GM23338 (cell line): ENCODE results near the gene RGL2.

Experiments
- CREB1 ChIP-seq: fragments of 250-450 bp; sonication (Bioruptor Pico); IDR thresholded peaks from 2 replicates; pipeline ENCODE4 v1.5.0; 2020; ENCODE audit warnings: low read depth, mild to moderate bottlenecking, moderate library complexity
- EZH2 ChIP-seq: fragments of 200-600 bp; sonication (generic); IDR thresholded peaks from one replicate; pipeline ENCODE4 v1.8.0; 2017; ENCODE audit warnings: antibody characterized with exemption, mild to moderate bottlenecking, low read depth; ENCODE audit not compliant: unreplicated experiment
- EZH2phosphoT487 ChIP-seq: fragments of 200-600 bp; sonication (generic); IDR thresholded peaks from one replicate; pipeline ENCODE4 v1.8.1; 2018; ENCODE audit warnings: antibody characterized with exemption; ENCODE audit not compliant: unreplicated experiment
- POLR2AphosphoS5 ChIP-seq: IDR thresholded peaks from 2 replicates; pipeline ENCODE4 v1.6.1; 2016; ENCODE audit warnings: antibody characterized with exemption, low read depth
- ZNF114 ChIP-seq: fragments of 250-450 bp; sonication (Bioruptor Pico); IDR thresholded peaks from 2 replicates; pipeline ENCODE4 v1.5.0; 2020; ENCODE audit warnings: mild to moderate bottlenecking, moderate library complexity
- ZNF331 ChIP-seq: fragments of 250-450 bp; sonication (Bioruptor Pico); IDR thresholded peaks from 2 replicates; pipeline ENCODE4 v1.5.0; 2020; ENCODE audit warnings: low read depth, mild to moderate bottlenecking, moderate library complexity
- TF ChIP-seq, protein P1 (sequence below), 2 experiments: fragments of 200-600 bp in 1 of 2; sonication (generic) in 1 of 2; conservative IDR thresholded peaks; 2 replicates each; pipeline versions ENCODE4 v1.5.1 to v1.6.1; 2016 to 2017; ENCODE audit warnings: antibody characterized with exemption in 2 of 2, low read depth in 2 of 2, mild to moderate bottlenecking in 2 of 2, moderate library complexity in 1 of 2
- TF ChIP-seq, protein P2 (sequence below): IDR thresholded peaks from one replicate; pipeline ENCODE4 v1.6.1; 2018; ENCODE audit warnings: antibody characterized with exemption; ENCODE audit not compliant: unreplicated experiment
- TF ChIP-seq, protein P3 (sequence below): IDR thresholded peaks from 2 replicates; pipeline ENCODE4 v1.6.1; 2016; ENCODE audit warnings: antibody characterized with exemption

DNA sequence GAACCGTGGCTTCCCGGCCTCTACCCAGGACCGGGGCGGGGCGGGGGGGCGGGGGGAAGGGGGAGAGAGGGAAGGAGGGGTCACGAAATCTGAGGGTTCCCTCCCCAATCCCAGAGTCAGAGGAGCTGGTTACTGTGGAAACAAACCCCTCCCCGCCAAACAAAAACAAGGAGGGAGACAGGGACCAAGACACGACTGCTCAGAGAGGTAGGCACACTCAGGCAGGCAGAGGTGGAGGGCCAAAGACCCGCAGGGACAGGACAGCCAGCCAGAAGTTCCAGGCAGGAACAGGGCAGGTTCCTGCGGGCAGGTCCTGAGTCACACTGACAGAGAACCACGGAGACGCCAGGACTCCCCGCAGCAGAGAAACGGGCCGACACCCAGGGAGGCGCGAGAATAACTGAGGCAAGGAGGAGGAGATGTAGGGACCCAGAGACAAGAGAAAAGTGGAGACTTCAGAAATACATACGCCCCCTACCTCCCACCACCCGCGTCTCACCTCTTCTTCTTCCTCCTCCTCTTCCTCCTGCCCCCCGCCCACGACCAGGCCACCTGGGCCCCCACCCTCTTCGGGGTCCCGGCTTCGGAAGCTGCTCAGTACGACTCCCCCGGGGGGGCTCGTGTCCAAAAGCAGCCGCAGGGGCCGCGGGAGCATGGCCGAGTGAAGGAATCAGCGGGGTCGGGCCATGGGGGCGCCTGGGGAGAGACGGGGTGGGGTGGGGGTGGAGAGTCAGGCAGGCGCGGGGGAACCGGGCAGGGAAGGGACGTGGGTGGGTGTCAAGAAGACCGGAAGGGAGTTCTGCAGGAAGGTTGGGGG, 578 bp downstream of the RGL2 start:
- TF ChIP-seq, protein P1, sequence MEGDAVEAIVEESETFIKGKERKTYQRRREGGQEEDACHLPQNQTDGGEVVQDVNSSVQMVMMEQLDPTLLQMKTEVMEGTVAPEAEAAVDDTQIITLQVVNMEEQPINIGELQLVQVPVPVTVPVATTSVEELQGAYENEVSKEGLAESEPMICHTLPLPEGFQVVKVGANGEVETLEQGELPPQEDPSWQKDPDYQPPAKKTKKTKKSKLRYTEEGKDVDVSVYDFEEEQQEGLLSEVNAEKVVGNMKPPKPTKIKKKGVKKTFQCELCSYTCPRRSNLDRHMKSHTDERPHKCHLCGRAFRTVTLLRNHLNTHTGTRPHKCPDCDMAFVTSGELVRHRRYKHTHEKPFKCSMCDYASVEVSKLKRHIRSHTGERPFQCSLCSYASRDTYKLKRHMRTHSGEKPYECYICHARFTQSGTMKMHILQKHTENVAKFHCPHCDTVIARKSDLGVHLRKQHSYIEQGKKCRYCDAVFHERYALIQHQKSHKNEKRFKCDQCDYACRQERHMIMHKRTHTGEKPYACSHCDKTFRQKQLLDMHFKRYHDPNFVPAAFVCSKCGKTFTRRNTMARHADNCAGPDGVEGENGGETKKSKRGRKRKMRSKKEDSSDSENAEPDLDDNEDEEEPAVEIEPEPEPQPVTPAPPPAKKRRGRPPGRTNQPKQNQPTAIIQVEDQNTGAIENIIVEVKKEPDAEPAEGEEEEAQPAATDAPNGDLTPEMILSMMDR (conservative IDR thresholded peaks at IDR 0.05; ENCODE audit: low read depth in 2 of 2): peak; percentile 7 to 25; a peak in 2 of 4 replicates
- TF ChIP-seq, protein P2, sequence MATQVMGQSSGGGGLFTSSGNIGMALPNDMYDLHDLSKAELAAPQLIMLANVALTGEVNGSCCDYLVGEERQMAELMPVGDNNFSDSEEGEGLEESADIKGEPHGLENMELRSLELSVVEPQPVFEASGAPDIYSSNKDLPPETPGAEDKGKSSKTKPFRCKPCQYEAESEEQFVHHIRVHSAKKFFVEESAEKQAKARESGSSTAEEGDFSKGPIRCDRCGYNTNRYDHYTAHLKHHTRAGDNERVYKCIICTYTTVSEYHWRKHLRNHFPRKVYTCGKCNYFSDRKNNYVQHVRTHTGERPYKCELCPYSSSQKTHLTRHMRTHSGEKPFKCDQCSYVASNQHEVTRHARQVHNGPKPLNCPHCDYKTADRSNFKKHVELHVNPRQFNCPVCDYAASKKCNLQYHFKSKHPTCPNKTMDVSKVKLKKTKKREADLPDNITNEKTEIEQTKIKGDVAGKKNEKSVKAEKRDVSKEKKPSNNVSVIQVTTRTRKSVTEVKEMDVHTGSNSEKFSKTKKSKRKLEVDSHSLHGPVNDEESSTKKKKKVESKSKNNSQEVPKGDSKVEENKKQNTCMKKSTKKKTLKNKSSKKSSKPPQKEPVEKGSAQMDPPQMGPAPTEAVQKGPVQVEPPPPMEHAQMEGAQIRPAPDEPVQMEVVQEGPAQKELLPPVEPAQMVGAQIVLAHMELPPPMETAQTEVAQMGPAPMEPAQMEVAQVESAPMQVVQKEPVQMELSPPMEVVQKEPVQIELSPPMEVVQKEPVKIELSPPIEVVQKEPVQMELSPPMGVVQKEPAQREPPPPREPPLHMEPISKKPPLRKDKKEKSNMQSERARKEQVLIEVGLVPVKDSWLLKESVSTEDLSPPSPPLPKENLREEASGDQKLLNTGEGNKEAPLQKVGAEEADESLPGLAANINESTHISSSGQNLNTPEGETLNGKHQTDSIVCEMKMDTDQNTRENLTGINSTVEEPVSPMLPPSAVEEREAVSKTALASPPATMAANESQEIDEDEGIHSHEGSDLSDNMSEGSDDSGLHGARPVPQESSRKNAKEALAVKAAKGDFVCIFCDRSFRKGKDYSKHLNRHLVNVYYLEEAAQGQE: no peak
- no peak for TF ChIP-seq EZH2phosphoT487
- TF ChIP-seq EZH2: no peak
- no peak for TF ChIP-seq ZNF331 (CRISPR knock-in tag)
- no peak for TF ChIP-seq ZNF114
- no peak for TF ChIP-seq POLR2AphosphoS5
- TF ChIP-seq, protein P3, sequence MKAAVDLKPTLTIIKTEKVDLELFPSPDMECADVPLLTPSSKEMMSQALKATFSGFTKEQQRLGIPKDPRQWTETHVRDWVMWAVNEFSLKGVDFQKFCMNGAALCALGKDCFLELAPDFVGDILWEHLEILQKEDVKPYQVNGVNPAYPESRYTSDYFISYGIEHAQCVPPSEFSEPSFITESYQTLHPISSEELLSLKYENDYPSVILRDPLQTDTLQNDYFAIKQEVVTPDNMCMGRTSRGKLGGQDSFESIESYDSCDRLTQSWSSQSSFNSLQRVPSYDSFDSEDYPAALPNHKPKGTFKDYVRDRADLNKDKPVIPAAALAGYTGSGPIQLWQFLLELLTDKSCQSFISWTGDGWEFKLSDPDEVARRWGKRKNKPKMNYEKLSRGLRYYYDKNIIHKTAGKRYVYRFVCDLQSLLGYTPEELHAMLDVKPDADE: no peak
- TF ChIP-seq CREB1 (CRISPR knock-in tag): no peak
